NCI-H2227 (cell line): ENCODE measurements around the gene SLC25A19.
"Not testable (repeated sequence)": the region's sequence is repeated elsewhere in the genome, so short reads cannot be mapped to it uniquely, and the experiment has no call there.

Experiments
- DNase-seq: peaks from one replicate; lab custom pipeline; 2025; ENCODE audit not compliant: unreplicated experiment; lab: John Stamatoyannopoulos, UW

The SLC25A19 gene

DNA sequence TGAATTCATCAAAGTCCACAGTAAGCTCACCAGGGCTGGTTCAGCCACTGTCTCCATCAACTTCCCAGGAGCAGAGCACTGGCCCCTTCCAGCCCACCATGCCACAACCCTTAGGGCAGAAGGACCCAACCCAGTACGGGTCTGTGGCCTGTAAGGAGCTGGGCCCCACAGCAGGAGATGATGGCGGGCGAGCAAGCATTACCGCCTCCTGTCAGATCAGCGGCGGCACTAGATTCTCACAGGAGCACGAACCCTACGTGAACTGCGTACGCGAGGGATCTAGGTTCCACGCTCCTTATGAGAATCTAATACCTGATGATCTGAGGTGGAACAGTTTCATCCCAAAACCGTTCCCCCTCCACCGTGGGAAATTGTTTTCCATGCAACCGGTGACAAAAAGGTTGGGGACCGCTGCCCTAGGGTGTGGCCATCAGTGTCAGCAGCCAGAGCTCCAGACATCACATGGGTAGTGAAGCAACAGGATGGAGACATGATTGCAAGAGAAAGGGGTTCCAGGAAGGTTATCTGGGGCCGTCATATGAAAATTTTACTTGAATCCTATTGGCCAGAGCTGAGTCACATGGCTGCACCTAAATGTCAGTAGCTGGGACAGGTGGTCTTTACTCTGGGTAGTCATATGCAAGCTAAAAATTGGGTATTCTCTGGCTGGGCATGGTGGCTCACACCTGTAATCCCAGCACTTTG, 12.4 kb upstream of the SLC25A19 start:
- no peak for DNase-seq

DNA sequence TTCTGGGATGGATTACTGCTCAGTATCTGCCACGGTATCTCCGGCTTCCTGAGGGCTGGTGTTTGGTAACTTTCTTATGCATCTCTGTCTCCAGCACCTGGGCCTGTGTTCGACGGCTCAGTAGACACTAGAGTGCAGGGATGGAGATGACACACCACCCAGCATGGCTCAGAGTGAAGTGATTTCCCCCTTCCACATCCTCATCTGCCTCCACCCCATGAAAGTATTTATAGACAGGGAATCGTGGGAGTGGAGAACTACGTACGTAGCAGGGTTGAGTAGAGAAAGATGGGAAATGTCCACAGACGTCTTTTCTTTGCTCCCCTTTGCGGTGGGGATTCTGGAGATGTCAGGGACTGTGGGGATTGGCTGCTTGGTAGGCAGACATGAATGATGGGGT, 11.8 kb upstream of the SLC25A19 start:
- DNase-seq, result no peak

DNA sequence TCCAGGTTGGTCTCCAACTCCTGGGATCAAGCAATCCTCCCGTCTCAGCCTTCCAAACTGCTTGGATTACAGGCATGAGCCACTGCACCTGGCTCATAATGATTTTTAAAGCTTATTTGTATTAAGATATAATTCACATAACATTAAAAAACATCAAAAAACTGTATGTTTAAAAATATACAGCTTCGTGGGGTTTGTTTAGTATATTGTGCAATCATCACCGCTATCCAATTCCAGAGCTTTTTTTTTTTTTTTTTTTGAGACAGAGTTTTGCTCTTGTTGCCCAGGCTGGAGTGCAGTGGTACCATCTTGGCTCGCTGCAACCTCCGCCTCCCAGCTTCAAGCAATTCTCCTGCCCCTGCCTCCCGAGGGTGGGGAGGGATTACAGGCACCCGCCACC, 11.0 kb upstream of the SLC25A19 start:
- no peak for DNase-seq

DNA sequence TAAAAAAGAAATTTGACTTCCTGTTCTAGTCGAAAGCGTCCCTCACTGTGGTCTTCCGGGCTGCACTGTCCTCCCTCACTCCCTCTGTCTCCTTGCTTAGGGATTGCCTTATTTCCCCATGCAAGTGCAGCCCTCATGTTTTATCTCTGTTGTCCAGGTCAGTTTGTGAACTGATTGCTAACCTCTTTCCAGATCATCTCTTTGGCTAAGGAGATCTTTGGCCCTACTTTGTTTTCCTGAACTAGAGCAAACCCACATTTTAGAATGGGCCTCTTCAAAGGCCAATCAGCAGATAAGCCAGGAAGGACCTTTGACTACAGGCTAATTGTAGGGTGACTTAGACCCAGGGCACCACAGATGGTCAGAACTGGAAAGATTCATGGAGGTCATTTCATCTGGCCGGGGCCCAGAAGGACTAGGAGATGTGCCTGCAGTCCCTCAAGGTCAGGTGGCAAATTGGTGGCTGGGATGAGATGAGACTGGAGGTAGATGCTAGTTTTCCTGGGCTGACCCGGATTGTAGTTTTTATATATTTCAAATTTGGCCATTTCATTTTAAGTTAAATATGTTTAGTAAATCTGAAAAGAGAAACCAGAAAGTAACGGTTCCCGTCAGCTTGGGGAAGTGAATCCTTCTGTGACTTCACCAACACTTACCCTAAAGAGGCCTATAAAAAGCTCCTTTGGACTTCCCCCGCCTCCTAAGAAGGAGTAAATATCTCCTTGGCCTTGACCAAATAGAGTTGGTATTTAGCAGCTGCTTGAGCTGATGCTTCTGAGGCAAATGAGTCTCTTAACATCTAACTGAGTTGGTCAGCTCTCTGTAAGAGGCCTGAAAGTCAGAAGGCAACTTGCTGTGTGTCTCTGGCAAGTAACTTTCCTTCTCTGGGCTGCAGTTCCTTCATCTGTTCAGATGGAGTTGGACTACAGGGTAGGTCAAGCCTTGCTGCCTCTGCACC, 6.2 kb upstream of the SLC25A19 start:
- no peak for DNase-seq

DNA sequence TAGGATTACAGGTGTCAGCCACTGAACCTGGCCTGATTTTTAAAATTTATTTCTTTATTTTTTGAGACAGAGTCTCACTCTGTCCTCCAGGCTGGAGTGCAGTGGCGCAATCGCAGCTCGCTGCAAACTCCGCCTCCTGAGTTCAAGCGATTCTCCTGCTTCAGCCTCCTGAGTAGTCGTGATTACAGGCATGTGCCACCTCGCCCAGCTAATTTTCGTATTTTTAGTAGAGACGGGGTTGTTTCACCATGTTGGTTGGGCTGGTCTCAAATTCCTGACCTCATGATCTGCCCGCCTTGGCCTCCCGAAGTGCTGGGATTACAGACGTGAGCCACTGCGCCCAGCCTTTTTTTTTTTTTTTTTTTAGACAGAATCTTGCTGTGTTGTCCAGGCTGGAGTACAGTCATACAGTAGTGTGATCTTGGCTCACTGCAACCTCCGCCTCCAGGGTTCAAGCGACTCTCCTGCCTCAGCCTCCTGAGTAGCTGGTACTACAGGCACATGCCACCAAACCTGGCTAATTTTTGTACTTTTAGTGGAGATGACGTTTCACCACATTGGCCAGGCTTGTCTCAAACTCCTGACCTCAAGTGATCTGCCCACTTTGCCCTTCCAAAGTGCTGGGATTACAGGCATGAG, 3.7 kb upstream of the SLC25A19 start:
- not testable (repeated sequence) for DNase-seq

DNA sequence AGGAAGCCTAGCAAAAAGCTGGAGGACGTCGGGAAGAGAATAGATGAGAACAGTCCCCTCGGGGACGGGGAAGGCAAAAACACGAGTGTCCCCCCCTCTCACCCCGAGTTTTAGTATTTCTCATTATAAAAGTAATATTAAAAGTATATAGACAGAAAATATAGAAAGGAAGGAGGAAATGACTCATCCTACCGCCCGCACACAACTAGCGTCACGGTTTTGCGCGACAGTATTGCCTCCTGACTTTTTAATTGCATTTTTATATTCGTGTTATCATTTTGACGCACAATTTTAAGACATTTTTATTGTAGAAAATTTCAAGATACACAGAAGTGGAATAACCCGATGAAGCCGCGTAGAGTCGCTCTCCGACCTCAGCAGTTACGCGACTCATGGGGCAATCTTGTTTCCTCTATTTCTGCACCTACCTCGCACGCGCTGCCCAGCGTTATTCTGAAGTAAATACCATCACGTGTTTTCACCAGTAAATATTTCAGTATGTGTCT, 652 bp upstream of the SLC25A19 start:
- DNase-seq, result peak; percentile 48

DNA sequence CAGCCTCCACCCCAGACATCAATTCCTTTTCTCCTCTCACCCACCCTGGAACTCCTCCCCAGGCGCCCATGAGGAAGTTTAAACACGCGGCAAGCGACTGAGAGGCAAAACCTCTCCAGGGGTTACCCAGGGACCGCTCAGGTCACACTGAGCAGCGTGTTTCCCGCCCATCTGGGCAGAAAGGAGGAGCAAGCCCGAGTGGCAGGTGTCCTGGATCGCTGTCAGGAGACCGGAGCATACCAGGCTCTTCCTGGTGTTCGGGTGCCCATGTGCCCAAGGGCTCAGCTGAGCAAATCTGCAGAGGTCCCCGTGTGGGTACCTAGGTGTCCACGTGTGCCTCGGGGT, 491 bp downstream of the SLC25A19 start:
- peak; percentile 67 for DNase-seq

DNA sequence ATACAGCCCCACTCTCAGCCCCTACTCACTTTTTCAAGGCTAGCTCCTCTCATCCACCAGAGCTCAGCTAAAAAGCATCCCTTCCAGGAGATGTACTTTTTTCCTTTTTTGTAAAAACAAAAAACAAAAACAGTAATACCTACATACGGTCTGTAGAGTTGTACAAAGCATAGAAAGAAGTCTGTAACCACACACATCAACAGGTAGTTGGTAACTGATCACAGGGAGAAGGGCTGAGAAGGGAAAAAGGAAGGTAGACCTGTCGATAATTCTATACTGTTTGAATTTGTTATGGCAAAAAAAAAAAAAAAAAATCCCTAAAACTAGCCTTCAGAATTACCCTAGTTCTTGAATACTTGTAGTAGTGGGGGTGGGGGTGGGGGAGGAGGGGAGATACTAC, 874 bp downstream of the SLC25A19 start:
- DNase-seq, result no peak

DNA sequence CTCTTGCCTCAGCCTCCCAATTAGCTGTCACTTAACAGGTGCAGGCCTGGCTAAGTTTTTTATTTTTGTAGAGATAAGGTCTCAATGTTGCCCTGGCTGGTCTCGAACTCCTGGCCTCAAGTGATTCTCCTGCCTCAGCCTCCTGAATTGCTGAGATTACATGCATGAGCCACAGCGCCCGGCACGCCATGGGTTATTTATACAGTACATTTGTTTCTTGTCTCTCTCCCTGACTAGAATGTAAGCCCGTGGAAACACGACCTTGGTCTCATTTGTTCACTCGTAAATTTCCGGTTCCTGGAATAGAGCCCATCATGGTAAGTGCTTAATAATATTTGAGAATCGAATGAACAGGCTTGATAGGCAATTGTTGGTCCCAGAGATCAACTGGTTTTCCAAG, 2.0 kb downstream of the SLC25A19 start:
- DNase-seq, result no peak

DNA sequence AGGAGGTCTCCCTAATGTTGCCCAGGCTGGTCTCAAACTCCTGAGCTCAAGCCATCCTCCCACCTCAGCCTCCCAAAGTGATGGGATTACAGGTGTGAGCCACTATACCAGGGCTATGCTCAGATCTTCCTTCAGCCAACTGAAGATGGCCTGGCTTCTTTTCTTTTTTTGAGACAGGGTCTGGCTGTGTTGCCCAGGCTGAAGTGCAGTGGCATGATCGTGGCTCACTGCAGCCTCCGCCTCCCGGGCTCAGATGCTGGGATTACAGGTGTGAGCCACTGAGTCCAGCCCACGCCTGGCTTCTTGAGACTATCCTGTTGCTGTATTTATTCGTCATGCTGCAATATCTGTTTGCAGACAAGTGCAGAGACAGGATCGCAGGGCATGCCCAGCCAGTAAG, 4.1 kb downstream of the SLC25A19 start:
- no peak for DNase-seq

DNA sequence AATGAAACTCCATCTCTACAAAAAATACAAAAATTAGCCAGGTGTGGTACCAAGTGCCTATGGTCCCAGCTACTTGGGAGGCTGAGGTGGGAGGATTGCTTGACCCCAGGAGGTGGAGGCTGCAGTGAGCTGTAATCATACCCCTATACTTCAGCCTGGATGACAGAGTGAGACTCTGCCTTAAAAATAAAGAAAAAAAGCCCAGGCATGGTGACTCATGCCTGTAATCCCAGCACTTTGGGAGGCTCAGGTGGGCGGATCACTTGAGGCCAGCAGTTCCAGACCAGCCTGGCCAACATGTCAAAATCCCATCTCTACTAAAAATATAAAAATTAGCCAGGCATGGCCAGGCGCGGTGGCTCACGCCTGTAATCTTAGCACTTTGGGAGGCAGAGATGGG, 9.0 kb downstream of the SLC25A19 start:
- DNase-seq, result not testable (repeated sequence)

DNA sequence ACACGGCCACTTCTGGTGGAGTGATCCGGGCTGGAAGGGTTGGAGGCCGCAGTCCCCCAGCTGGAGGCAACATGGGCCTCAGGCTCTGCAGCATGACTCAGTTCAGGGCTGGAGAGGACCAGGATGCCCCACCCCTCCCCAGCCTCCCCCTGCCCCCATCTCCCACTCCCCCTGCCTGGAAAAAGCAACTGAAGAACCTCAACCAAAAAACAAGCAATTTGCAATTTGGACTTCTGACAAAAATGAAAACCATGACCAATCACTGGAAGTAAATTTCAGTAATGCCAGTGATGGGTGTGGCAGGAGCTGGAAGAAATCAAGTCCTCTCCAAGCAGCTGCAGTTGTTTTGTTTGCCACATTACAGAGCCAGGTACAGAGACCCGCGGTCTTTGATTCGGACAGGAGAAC, 11.6 kb downstream of the SLC25A19 start:
- DNase-seq, result no peak

DNA sequence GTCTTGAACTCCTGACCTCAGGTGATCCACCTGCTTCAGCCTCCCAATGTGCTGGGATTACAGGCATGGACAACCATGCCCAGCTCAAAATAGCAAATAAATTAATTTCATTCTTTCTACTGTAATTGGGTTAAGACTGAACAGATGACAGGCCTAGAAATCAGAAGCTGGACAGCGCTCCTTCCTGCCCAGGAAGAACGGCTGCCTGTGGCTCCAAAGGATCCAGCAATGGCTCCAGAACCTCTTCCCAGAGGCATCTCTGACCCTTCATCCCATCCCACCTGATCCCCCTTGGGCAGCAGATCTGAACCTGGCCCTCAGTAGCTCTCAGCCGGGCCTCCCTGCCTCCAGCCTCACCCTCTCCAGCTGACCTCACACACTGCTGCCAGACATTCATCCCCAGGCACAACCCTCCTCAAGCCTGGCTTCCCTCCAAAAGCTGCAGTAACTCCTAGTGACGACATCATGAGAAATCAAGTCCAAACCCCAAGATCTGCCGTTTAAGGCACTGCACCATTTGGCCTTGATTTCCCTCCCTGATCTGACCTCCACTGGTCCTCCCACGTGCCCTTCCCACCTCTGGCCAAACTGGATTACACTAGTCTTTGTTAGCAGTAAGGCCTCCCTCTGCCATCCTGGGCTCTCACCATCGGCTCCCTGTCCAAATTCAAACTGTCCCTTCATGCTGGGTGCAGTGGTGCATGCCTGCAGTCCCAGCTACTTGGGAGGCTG, 15.1 kb downstream of the SLC25A19 start:
- no peak for DNase-seq

DNA sequence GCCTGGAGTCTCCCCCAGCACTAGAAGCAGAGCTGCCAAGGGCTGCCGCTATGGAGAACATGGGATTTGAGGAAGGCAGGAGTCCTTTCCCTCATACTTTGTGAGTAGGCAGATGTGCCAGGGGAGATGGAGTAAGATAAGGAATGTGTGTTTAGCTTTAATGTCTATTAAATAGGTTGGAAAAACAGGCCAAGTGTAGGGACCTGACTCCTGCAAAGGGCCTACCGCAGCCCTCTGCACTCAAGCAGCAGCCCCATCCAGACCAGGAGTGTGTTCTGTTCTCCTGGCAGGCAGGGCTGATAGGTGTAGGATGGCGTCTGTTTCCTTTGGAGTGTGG, 16.4 kb downstream of the SLC25A19 start:
- DNase-seq, result no peak

DNA sequence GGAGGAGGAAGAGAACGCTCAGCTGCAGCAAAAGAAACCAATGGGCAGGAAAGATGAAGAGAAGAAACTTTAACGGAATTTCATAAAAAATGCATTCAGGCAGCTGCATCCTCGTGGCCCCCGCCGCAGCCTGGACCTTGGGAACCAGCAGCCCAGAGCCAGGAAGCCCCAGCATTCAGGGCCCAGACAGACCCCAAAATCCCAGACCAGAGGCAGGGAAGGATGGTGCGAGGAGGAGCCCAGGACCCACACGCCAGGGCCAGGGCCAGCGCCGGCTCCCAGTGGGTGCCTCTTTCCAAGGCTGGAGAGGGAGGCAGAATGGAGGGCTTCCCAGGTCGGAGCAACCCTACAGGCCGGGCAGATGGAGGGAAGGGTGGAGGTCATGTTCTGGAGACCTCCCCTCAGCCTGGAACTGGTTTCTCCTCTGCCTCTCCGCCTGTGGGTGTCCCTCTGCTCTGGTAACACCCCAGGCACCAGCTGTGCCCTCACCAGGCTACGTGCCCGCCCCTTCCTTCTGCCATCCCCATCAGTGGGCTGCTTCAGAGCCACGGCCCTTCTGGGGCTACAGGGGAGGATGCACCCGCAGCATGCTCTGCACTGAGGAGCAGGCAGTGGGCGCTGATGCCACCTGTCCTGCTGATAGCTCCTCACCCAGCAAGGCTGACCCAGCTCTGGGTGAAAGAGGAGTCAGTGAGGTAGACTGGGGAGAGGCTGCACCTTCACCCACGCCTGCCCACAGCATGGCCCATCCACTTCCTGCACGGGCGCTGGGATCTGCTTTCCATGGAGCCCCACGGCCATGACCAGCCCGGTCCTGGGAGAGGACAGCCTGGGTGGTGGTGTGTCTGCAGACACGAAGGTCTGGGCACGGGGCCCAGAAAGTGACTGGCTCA, 17.0 kb downstream of the SLC25A19 start:
- no peak for DNase-seq

DNA sequence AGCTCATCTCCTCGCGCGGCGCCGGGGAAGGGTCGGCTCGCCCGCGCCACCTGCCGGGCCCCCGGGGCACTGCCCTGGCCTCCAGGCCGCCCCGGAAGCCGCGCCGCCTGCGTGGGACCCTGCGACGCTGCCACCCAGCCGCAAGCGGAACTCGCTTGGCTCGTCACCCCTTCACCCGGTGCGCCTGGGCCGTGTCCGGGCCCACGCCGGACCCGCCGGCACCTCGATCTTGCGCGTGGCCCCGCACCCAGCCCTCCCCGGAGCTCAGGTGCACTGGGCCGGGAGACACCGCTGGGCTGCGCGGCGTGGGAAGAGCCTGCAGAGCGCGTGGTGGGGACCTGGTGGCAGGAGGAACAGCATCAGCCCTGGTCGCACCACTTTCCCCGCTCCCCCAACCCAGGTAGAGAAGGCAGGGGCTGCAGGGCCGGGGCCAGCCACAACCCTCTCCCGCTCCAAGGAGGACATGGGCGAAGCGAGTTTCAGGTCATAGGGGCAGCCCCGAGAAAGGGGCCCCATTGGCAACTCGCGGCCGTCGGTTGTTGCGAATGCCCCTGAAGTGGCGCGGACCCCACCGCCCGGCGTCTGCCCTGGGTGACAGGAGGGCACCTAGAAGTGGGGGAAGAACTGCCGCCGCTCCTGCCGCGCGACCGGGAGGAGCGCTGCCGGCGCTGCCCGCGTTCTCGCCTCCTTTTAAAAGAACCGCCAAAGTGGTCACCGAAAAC, 17.8 kb downstream of the SLC25A19 start:
- DNase-seq, result peak; percentile 91

DNA sequence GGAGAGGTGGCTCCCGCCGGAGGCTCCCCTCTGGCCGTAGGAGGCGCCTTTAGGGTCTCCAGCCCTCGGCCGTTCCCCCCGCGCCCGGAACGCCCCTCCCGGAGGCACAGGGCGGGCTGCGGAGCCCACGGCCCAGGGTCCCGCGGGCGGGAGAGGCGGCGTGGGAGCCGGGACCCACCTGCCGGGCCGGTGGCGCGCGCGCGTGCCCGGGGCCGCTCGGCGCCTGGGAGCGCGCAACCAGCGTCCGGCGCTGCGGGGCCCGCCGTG, 18.3 kb downstream of the SLC25A19 start, which contains the start of gene MIF4GD:
TSS of gene MIF4GD (minus strand) at position 266 of the 267 bp plus-strand sequence. CDS start 1,036 bp downstream, outside the sequence.
- DNase-seq, result no peak

DNA sequence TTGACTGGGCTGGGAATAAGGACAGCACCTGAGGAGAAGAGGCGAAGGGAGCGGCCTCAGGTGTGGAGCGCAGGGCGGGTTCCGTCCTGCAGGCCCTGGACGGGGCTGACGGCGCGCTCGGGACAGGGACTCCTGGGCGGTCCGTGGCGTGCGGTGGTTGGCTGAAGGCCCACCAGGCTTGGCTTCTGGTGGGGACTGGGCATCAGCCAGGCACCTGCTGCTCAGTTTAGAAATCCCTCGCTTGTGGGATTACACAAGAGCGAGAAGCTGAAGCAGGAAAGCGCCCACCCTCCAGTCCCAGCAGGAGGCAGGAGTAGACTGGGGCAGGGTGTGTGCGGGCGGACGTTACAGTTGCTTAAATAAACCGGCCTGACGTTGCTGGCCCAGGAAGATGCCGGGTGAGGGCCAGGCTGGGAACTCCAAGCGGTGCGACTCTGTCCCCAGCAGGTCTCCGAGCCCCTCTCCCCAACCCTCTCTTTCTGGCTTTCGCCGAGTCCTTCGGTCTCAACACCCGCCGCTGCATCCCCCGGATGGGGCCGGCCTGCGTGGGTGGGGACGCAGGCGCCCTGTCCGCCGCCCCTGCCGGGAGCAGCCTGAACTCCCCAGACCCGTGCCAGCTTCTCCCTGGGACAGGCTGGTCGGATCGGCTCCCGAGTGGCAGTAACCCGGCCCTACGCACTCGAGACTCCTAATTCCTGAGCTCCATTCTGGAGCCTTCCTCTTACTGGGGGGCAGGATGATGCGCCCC, 18.8 kb downstream of the SLC25A19 start:
- DNase-seq, result peak; percentile 73

DNA sequence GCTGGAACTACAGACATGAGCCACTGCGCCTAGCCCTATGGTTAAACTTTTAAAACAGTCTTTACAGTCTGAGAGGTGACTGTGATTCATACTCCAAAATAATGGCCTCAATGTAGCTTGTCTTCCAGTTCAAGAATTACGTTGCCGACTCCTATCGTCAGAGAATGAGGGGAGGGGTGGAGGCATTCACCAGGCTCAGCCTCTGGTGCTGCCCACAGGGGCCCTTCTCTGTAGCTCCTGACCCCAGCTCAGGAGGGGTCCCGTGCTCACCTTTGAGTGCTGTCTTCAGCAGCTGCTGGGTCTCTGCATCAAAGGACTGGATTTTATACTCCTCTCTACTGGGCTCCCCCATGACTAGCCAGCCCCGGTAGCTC, 19.4 kb downstream of the SLC25A19 start:
- peak; percentile 59 for DNase-seq
